ENCODE data around the gene RALGDS. TPM values are rescaled to one million over a fixed set of nuclear protein-coding genes. Genes with fewer than 3 reads are reported as not detected.

Gene RALGDS
- total RNA-seq, 2 donors from 2014 or later = 28.0 to 30.7 TPM

- H3K36me3 Mint-ChIP-seq (ENCODE audit: low read depth) = peaks cover 3% of the 10 kb centered on the region
- no peak overlapping the region for H3K27ac ChIP-seq (ENCODE audit: low read depth, low read length)
- no peak overlapping the region for H3K4me3 Mint-ChIP-seq
- H3K4me1 Mint-ChIP-seq = no peaks in the 10 kb centered on the region
- H3K36me3 ChIP-seq (ENCODE audit: control insufficient read depth, insufficient read depth, low read length) = no peaks in the 10 kb centered on the region
- H3K9me3 ChIP-seq (ENCODE audit: control insufficient read depth, low read length) = no peaks in the 10 kb centered on the region
- 89 to 100% methylated on average over 4 to 13 of the region's 13 CpGs for WGBS, 2 experiments (ENCODE audit: insufficient coverage in 1 of 2, insufficient read length in 1 of 2)
- peaks cover 2% of the 10 kb centered on the region for H3K4me1 ChIP-seq (ENCODE audit: control insufficient read depth, insufficient read depth, low read length)
- H3K9ac ChIP-seq (ENCODE audit: extremely low read depth, low read length, poor library complexity, severe bottlenecking) = no peak overlapping the region
- H3K27me3 Mint-ChIP-seq (ENCODE audit: insufficient read depth) = peaks cover 15% of the 10 kb centered on the region
- H3K27ac Mint-ChIP-seq = no peak overlapping the region
- H3K27me3 ChIP-seq (ENCODE audit: control insufficient read depth, insufficient read depth, low read length, poor library complexity, severe bottlenecking) = no peaks in the 10 kb centered on the region
- H3K9me3 Mint-ChIP-seq = no peaks in the 10 kb centered on the region
- no peak for DNase-seq
- no peak overlapping the region for H3K4me3 ChIP-seq (ENCODE audit: low read length)
- TF ChIP-seq CTCF (conservative IDR thresholded peaks at IDR 0.05) = no peak
Measured at GRCh38 chr9:133128152-133128551, 7.1 kb upstream of the RALGDS start.

DNA sequence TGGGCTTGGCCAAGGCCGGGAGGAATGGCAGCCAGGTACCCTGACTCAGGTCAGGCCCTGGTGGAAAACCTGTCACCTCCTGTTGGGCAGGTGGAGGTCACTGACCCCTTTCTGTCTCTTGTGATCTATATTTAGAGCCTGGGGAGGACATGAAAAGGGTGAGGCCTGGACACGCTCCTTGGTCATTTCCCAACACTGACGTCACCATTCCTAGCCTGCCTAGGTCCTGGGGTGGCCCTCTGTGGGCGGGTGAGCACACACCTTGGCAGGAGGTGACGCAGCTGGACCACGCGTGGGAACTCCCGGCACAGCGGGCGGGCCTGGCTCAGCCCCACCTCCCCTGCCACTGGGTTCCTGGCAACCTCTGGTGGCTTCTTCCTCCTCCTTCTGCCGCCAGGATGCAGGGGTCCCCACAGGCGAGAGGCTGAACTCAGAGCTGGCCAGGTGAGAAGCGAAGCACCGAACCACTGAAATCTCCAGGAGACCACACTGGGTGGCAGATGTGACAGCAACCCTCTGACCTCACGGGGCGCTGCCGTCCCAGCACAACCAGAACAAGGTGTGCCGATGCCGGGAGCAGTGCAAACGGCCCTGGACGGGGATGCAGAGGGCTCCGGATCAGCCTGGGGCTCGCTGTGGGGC is 6.4 kb upstream of the RALGDS start:
- Histone ChIP-seq H3K9ac (ENCODE audit: extremely low read depth, low read length, poor library complexity, severe bottlenecking) (no peak overlapping the region), H3K36me3 (ENCODE audit: control insufficient read depth, insufficient read depth, low read length) (no peaks in the 10 kb centered on the region), H3K27ac (ENCODE audit: low read depth, low read length) (no peak overlapping the region), H3K27me3 (ENCODE audit: control insufficient read depth, insufficient read depth, low read length, poor library complexity, severe bottlenecking) (no peaks in the 10 kb centered on the region), H3K9me3 (ENCODE audit: control insufficient read depth, low read length) (no peaks in the 10 kb centered on the region), H3K4me1 (ENCODE audit: control insufficient read depth, insufficient read depth, low read length) (no peaks in the 10 kb centered on the region), H3K4me3 (ENCODE audit: low read length) (no peak overlapping the region)
- no peaks in the 10 kb centered on the region for H3K9me3 Mint-ChIP-seq
- WGBS, 2 experiments (ENCODE audit: insufficient coverage in 1 of 2, insufficient read length in 1 of 2) = 92 to 93% methylated on average over 13 to 23 of the region's 23 CpGs
- H3K36me3 Mint-ChIP-seq (ENCODE audit: low read depth) = peaks cover 3% of the 10 kb centered on the region
- no peak overlapping the region for H3K4me3 Mint-ChIP-seq
- DNase-seq = no peak
- no peaks in the 10 kb centered on the region for H3K4me1 Mint-ChIP-seq
- H3K27ac Mint-ChIP-seq = no peak overlapping the region
- peaks cover 15% of the 10 kb centered on the region for H3K27me3 Mint-ChIP-seq (ENCODE audit: insufficient read depth)
- no peak for TF ChIP-seq CTCF (conservative IDR thresholded peaks at IDR 0.05)

DNA sequence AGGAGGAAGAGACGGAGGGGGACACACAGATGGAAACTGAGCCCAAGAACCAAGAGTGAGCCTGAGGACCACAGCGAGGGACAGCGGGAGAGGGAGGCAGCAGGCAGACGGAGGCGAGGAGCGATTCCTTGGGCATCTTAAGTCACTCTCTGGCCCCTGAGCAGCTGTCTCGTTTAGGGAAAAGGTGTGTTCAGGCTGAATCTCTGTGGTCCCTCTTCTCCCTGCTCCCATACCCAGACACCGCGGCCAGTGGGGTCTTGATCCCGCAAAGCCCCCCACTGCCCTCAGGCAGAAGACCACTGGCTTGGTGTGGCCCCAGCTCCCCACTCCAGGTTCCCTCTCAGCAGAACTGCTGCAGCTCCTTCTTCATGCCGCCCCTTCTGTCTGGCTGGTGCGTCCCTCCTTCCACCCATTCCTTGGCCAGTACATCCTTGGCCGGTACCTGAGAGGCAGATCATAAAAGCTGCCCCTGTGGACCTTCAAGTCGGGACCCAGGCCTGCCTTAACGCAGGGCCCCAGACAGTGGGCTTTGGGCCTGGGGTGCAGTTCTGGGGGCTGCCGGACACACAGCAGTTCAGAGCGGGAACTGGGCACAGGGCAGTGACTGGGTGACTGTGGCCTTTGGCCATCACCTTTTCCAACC is 5.8 kb upstream of the RALGDS start:
- Histone ChIP-seq H3K27ac (ENCODE audit: low read depth, low read length) (no peak overlapping the region), H3K9me3 (ENCODE audit: control insufficient read depth, low read length) (no peaks in the 10 kb centered on the region), H3K27me3 (ENCODE audit: control insufficient read depth, insufficient read depth, low read length, poor library complexity, severe bottlenecking) (no peaks in the 10 kb centered on the region), H3K36me3 (ENCODE audit: control insufficient read depth, insufficient read depth, low read length) (no peaks in the 10 kb centered on the region), H3K4me3 (ENCODE audit: low read length) (no peak overlapping the region), H3K4me1 (ENCODE audit: control insufficient read depth, insufficient read depth, low read length) (no peaks in the 10 kb centered on the region), H3K9ac (ENCODE audit: extremely low read depth, low read length, poor library complexity, severe bottlenecking) (no peak overlapping the region)
- H3K27me3 Mint-ChIP-seq (ENCODE audit: insufficient read depth) = peaks cover 17% of the 10 kb centered on the region
- WGBS, 2 experiments (ENCODE audit: insufficient coverage in 1 of 2, insufficient read length in 1 of 2) = 82 to 88% methylated on average over 7 to 17 of the region's 17 CpGs
- no peak for TF ChIP-seq CTCF (conservative IDR thresholded peaks at IDR 0.05)
- peaks cover 3% of the 10 kb centered on the region for H3K36me3 Mint-ChIP-seq (ENCODE audit: low read depth)
- H3K4me3 Mint-ChIP-seq = no peak overlapping the region
- DNase-seq = no peak
- H3K27ac Mint-ChIP-seq = no peak overlapping the region
- H3K9me3 Mint-ChIP-seq = no peaks in the 10 kb centered on the region
- H3K4me1 Mint-ChIP-seq = no peaks in the 10 kb centered on the region
